HG02981 (cell line): ENCODE data around the gene LRRC7.
"Not testable (repeated sequence)": the region's sequence is repeated elsewhere in the genome, so short reads cannot be mapped to it uniquely, and the experiment has no call there.

Experiments used
- ATAC-seq: cut with Tn5 transposase; IDR thresholded peaks from one replicate; pipeline ENCODE4 v1.9.1; 2021; ENCODE audit warnings: mild to moderate bottlenecking, moderate library complexity; ENCODE audit not compliant: unreplicated experiment

LRRC7 gene

DNA sequence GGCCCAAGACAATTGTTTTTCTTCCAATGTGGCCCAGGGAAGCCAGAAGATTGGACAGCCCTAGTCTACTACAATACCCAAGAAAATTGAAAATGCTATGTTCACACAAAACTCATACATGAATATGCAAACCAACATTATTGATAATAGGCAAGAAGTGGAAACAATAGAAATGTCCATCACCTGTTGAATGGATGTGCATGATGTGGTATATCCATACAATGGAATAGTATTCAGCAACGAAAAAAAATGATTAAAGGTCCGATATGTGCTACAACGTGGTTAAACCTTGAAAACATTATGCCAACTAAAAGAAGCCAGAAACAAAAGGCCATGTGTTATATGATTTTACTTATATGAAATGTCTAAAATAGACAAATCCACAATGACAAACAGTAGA, 375.3 kb downstream of the LRRC7 start:
- ATAC-seq, result no peak

DNA sequence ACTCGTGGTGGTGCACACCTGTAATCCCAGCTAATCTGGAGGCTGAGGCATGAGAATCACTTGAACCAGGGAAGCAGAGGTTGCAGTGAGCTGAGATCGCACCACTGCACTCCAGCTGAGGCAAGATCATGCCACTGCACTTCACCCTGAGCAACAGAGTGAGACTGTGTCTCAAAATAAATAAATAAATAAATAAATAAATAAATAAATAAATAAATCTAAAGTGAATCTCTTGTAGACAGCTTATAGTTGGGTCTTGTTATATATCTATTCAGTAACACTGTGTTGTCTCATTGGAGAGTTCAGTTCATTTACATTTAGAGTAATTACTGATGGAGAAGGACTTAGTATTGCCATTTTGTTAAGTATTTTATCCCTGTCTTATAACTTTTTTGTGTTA, 379.2 kb downstream of the LRRC7 start:
- no peak for ATAC-seq

DNA sequence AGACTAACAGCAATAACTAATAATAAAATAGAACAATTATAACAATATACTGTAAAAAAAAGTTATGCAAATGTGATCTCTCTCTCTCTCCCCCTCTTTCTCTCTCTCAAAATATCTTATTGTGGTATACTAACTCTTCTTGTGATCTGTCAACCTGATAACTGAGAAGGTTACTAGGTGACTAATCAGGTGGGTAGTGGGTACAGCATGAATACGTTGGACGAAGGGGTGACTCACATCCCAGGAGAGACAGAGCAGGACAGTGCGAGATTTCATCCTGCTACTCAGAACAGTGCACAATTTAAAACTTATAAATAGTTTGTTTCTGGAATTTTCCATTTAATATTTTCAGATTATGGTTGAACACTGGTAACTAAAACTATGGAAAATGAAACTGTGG, 380.1 kb downstream of the LRRC7 start:
- ATAC-seq, result no peak

DNA sequence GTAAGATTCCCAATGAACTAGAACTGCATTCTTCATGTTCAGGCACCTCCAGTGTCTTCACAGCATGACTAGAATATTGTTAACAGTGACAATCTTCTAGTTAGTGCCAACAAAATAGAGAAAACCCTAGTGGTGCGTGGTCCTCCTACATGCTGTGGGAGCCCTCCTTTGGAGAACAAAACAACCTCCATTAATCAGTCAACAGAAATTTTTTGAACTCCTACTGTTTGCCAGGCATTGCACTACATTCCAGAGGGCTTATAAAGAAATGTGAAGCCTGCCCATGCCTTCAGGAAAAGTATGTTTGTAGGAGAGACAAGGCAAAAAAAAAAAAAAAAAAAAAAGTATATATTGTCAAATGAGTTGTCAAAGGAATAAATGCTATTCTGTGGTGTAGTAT, 385.0 kb downstream of the LRRC7 start:
- ATAC-seq, result no peak

DNA sequence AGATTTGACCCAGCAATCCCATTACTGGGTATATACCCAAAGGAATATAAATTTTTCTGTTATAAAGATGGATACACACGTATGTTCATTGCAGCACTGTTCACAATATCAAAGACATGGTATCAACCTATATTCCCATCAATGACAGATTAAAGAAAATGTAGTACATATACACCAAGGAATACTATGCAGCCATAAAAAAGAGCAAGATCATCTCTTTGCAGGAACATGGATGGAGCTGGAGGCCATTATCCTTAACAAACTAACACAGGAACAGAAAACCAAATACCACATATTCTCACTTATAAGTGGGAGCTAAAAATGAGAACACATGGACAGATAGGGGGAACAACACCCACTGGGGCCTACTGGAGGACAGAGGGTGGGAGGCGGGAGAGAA, 394.7 kb downstream of the LRRC7 start:
- ATAC-seq, result not testable (repeated sequence)

DNA sequence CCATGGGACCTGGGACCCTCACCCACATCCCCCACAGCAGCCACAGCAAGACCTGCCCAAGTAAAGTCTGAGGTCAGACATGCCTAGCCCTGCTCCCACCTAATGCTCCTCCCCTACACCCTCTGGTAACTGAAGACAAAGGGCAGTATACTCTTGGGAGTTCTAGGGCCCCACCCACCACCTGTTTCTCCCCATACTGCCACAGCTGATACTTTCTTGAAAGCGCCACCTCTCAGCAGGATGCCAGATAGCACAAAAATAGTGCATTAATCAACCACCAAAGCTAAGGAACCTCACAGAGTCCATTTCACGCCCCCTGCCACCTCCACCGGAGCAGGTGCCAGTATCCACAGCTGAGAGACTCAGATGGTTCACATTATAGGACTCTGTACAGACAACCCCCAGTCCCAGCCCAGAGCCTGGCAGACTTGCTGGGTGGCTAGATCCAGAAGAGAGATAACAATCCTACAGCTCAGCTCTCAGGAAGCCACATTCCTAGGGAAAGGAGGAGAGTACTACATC, 399.6 kb downstream of the LRRC7 start:
- no peak for ATAC-seq

DNA sequence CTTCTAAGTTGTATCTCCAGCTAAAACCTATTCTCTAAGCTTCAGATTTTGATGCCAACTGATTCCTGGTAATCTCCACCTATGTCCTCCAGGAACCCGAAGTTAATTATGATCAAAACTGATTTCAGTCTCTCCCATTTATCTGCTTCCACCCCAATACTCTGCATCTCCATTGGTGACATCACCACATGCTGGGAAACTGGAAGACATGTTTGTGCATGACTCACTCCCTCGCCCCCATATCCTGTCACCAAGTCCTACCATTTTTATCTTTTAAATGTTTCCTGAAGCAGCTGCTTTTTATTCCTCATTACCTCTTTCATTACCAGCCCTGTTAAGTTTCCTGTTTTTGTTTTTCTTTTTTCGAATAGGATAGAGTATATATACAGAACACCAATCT, 409.2 kb downstream of the LRRC7 start:
- no peak for ATAC-seq

DNA sequence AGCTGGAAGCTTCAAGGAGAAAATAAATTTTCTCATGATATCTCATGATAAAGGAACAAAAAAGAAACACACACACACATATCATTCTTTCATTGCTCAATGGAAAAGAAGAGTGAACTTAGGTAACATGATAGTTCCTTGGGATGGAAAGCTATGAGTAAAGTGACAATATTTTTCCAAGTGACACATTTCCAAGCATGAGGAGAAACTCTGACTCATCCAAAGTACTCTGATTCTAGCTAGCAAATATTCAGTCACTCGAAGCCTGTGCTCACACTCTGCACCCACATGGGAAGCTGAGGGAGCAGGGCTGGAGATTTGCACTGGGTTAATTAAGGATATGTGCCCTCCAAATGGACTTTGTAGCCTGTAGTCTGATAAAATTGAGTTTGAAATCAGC, 415.3 kb downstream of the LRRC7 start:
- no peak for ATAC-seq

DNA sequence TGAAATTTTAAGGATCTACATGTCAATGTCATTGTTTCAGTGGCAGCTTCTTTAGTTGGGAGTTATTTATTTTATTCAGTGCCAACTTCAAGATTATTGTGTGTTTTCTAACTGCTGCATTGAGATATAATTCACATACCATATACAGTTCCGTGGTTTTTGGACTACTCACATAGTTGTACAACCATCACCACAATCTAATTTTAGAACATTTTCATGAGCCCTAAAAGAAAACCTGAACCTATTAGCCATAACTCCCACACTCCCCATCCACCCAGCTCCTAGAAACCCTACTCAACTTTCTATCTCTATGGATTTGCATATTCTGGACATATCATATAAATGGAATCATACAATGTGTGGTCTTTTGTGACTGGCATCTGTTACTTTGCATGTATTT, 417.7 kb downstream of the LRRC7 start:
- ATAC-seq, result no peak

DNA sequence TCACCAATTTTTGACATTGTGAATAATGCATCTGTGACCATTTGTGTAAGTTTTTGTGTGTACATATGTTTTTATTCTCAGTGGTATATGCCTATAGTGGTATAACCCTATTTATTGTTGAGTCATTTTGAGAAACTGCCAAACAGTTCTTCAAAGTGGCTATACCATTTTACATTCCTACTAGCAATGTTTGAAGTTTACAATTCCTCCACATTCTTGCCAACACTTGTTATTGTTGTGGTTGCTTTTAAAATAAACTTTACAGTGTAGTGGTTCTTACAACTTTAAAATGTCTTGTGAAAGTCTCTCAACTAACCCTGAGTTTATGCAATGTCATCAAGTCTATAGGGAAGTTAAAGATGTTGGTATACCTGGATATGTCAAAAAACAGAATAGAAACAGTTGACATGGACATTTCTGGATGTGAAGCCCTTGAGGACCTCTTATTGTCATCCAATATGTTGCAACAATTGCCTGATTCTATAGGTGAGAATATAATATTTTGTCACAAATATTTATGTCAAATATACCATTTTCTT, 418.2 kb downstream of the LRRC7 start:
- no peak for ATAC-seq

DNA sequence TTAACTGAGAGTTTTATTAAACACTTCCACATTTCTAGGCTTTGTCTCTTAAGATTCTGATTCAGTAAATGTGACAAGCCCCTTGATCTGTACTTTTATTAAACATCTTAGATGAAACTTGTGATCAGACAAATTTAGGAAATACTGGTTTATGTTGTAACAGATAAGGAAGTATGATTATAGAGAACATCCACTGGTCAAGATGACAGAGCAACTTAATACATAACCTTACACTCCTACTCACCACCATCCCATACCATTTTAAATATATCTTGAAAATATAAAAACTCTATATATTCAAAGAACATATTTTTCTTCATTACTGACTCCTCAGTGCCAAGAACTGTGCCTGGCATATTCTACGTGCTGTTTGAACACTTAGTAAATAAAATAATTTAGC, 420.2 kb downstream of the LRRC7 start:
- no peak for ATAC-seq

DNA sequence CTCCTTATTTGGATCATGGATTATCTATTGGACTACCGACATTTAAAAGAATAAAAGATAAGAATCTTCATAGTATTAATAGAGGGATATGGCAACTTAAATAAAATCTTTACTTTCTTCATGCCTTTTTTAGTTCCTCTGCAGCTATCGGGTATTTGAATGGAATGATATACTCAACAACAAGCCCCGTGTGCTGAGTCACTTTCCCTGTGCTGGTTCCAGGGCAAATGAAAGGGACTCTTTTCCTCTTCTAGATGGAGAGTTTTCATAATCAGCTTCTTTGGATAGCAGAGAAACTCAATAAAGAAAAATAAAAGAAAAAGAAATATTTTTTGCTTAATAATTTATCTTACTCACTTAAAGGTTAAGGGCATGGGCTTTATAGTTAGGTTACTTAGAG, 423.9 kb downstream of the LRRC7 start:
- no peak for ATAC-seq

DNA sequence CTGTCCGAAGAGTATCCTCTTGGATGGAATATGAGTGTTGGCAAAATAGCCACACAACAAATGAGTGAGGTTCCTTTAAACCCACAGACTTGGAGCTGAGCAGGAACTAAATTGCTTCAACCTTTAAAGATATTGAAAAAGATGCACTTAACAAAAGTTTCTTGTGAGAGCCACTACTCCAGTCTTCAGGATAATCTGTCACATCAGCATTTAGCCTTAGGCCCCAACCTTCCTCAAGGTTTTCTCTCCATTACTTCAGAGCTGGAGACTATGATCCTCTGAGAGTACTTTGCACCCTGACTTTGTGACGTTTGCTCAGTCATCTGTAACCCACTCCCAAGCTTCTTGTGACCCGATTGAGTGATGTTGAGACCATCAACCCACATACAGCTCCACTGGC, 424.9 kb downstream of the LRRC7 start:
- no peak for ATAC-seq

DNA sequence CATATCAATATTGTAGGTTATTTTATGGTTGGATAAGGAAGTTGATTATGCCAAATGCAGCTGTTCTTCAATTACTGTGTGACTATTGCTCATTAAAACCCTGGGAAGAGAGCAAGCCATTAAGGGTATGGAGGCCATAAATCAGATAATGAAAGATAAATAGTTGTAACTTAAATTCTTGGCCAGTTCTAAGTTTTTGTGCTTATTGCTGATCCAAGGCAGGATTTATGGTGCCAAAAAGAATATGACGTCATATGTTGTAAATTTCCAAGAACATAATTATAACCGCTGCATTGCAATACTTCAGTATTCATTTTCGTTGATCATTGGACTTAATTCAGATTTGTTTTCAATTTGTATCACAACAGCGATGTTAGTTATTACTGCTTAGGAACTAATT, 426.1 kb downstream of the LRRC7 start:
- ATAC-seq, result no peak

DNA sequence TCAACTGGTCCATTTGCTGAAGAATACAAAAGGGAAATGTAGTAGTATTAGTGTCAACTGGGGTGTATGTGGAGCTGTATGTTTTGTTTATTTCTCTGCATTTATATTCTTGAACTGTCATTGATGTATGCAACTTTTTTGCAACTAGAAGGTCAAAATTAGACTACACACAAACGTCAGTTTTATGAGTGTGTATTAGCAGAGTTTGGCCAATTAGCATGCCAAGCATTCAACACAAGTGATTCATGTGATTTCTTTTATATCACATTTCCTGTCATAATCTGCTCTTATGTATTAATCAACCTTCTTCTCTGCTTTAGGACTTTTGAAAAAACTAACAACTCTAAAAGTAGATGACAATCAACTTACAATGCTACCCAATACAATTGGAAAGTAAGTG, 426.5 kb downstream of the LRRC7 start:
- ATAC-seq, result no peak

DNA sequence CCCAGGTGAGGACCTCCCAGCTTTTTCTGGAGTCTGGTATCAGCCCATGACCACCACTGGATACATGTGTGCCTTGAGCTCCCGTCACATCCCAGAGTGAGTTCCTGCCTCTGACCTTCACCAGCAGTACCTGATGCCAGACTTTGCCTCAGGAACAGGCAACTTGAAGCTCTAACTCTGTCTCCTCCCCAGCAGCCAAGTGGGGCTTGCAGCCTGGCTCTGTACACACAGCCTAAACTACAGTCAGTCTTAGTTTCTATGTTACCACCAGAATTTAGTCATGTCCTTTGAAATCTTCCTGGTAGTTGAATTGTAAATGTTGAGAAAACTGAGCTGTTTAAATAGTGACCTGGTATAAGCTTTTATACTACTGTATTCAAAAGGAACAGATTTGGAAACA, 431.1 kb downstream of the LRRC7 start:
- no peak for ATAC-seq

DNA sequence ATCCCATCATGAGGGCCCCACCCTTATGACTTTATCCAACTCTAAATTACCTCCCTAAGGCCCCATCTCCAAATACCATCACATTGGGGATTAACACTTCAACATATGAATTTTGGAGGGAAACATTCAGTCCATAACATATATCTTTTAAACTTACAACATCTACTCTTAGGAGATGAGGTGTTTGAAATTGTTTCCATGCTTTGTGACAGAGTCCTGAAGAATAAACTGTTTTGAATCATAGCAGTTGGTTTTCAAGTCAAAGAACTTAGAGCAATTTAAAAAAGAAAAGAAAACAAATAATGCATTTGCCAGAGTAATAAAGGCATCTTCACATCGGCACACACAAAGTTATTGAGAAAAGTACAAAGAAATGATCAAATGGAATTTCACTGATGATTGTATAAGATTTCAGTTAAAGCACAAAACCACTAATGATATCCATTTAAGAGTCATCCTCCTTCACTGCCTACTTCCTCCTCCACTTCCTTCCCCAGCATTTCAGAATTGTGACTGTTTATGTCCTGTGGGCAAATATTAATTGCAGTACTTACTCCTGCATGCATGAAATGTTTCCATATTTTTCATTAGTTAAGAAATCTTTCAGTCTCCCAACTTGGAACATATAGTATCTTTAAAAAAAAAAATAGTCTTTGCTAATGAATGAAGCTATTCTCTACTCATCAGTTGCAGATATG, 435.6 kb downstream of the LRRC7 start:
- no peak for ATAC-seq

DNA sequence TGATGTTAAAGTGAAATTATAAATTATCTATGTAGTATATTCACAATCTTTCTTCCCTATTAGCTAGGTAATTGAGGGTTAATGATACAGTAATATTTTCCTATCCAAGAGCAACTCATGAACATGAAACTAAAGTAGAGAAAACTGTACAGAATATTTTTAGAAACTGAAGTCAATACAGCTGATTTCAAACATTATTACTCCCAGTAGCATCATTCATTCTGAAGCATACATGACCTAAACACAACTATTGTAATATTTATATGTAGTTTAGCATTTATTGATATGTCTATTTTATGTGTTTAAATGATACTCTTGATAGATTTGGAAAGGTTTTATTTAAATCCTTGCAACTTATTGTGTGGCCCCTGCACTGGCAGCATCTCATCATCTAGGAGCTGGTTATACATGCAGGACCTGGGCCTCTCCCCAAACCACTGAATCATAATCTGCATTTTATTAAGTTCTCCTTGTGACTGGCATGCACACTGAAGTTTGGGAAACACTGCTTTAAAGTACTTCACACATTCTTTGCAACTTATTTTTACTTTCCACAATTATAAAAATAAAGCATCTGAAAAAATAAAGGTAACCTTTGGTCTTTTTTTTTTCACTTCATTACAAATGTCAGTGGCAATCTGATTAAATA, 437.8 kb downstream of the LRRC7 start:
- no peak for ATAC-seq

DNA sequence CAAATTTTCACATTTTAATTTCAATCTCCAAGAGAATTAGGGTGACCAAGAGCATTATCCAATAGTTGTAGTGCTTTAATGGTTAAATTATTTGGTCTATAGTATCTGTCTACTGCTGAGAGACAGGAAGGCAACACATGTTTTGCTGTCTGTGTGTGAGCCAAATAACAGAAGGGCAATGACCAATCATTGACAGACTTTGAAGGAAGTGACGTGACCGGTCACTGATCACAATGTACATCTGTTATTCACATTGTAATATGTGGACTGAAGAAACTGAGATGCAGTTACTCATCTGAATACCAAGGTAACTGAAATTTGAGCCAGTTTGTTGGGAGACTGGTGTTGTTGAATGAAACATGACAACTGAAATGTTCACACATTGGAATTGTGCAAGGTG, 440.9 kb downstream of the LRRC7 start:
- ATAC-seq, result no peak

DNA sequence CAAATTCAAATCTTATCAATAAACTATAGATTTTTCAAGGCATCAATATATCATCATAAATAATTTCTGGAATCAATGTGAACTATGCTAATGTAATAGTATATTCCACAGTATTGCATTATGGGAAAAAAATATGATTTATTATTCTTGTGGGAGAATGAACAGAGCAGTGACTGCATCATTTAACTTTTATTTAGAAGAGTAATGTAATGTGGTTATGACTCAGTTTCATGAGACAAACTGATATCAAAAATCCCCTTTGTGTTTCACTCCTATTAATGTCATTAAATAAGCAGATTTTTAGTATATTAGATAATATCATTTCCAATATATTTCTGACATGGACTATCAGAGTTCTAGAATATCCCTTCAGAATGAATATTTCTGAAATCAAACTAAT, 450.0 kb downstream of the LRRC7 start:
- no peak for ATAC-seq

DNA sequence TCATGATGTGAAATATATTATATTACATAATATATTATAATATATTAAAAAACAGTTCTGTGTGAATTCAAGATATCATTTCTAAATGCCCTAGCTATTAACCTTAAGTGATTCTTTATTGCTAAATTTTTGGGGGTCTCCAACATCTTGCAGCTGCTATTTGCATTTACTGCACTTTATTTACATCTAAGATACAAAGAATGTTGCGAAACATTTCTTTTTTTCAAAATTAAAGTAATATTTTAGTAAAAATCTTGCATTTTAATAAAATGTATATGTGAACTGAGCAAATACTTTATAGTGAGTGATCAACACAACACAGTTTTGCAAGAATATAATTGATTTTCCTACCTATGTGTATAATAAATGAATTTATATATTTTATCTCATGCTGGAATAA, 456.6 kb downstream of the LRRC7 start:
- ATAC-seq, result no peak

DNA sequence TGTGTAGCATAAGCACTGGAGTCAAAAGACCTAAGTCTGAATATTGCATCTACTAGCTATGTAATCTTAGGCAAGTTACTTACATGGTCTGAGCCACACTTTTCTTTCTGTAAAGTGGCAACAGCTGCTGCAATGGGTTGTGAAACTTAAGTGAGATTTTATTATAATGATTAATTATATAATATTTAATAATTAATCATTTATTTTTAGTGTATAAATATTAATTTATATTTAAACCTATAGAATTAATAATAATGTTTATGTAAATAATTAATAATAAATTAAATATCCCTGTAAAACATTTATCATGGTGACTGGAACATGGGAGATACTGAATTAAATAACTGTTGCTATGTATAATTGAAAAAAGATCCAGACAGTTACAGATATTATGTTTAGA, 457.3 kb downstream of the LRRC7 start:
- no peak for ATAC-seq
